Transverse colon (tissue), 4 donors: Measurements from ENCODE around the gene PIGU. TPM values are rescaled to one million over a fixed set of nuclear protein-coding genes. Genes with fewer than 3 reads are reported as not detected.

ENCODE experiments used
- DNase-seq: peaks from one replicate; pipeline ENCODE4 v3.0.0-alpha.2; 2019
- H3K27ac ChIP-seq, 4 donors: fragments of 200-600 bp; sonication (generic); 2 replicates each; pipeline ENCODE4 v1.5.1; 2016 to 2018; ENCODE audit warnings: inconsistent platforms in 4 of 4
- H3K27me3 ChIP-seq: fragments of 200-600 bp; sonication (generic); 2 replicates; pipeline ENCODE4 v1.5.1; 2017; ENCODE audit warnings: inconsistent platforms
- H3K36me3 ChIP-seq, 4 donors: fragments of 200-600 bp; sonication (generic); 2 replicates each; pipeline ENCODE4 v1.5.1; 2017 to 2019; ENCODE audit warnings: inconsistent platforms in 4 of 4
- H3K4me1 ChIP-seq, 4 donors: fragments of 200-600 bp; sonication (generic); 2 replicates each; pipeline ENCODE4 v1.5.1; 2017 to 2020; ENCODE audit warnings: inconsistent platforms in 4 of 4
- H3K4me3 ChIP-seq, 4 donors: fragments of 200-600 bp; sonication (generic); 1 replicate in 1 of 4; 2 replicates in 3 of 4; pipeline versions ENCODE4 v1.5.1 to v1.6.1; 2017 to 2019; ENCODE audit warnings: inconsistent platforms in 4 of 4
- H3K9me3 ChIP-seq, 2 donors: fragments of 200-600 bp; sonication (generic); 2 replicates each; pipeline ENCODE4 v1.5.1; 2017 to 2019; ENCODE audit warnings: inconsistent platforms in 2 of 2
- CTCF ChIP-seq, 5 experiments: fragments of 200-600 bp in 3 of 5; fragments of 450-650 bp in 2 of 5; sonication (generic) in 3 of 5; IDR thresholded peaks; 1 replicate in 2 of 5; 2 replicates in 3 of 5; pipeline ENCODE4 v1.5.1; 2016 to 2017; ENCODE audit warnings: antibody characterized with exemption in 5 of 5, inconsistent platforms in 3 of 5, mild to moderate bottlenecking in 2 of 5, moderate library complexity in 1 of 5
- EP300 ChIP-seq: sonication (generic); formaldehyde crosslinking; IDR thresholded peaks from one replicate; pipeline ENCODE4 v1.6.1; 2017; ENCODE audit warnings: antibody characterized with exemption, low read depth
- POLR2A ChIP-seq: fragments of 450-650 bp; IDR thresholded peaks from one replicate; pipeline ENCODE4 v1.6.1; 2016; ENCODE audit warnings: antibody characterized with exemption, mild to moderate bottlenecking, moderate library complexity
- POLR2AphosphoS5 ChIP-seq, 3 donors: sonication (generic); formaldehyde crosslinking; IDR thresholded peaks; one replicate each; pipeline ENCODE4 v1.6.1; 2016; ENCODE audit warnings: antibody characterized with exemption in 3 of 3
- WGBS, 2 donors: methylation state at CpG; one replicate each; pipeline ENCODE4 v1.1.5; 2018; ENCODE audit warnings: low coverage in 1 of 2; 5-methylcytosine and 5-hydroxymethylcytosine counted together
- in situ Hi-C, 4 donors: fragments of 200-750 bp; cut with MboI; loops; one replicate each; pipeline versions ENCODE4 v1.15.0 to v1.15.1; 2017; ENCODE audit warnings: low sequenced_read_pairs in 3 of 4, low pct_ligation_motif_present in 1 of 4, low pct_unique_long_range_greater_than_20kb in 1 of 4
- intact Hi-C: fragments of 100-400 bp; cut with DNase I; formaldehyde crosslinking; loops from one replicate; pipeline ENCODE4 v1.15.1; 2023; ENCODE audit warnings: low total_unique reads
- total RNA-seq, 4 donors: library from RNA; depleted of rRNA; stranded (reverse); fragments of >200 nt; gene quantifications; one replicate each; pipeline ENCODE4 v1.1.0, GENCODE V29; 2016

PIGU gene
- total RNA-seq, 4 donors from 2014 or later: 4.1 to 28.7 (median 16.8) TPM

- Histone ChIP-seq H3K36me3 (peaks cover 0 to 4% (median 0%) of the 10 kb centered on the region in 4 donors), H3K4me3 (no peak overlapping the region), H3K9me3 (no peaks in the 10 kb centered on the region), H3K27me3 (no peaks in the 10 kb centered on the region), H3K4me1 (peaks cover 12 to 35% (median 24%) of the 10 kb centered on the region in 4 donors), H3K27ac (peak overlapping the region in 1 of 4 donors; percentile 100)
- no peak for TF ChIP-seq CTCF (IDR thresholded peaks at IDR 0.05)
- peak in 1 of 3 donors; percentile 32 for TF ChIP-seq POLR2AphosphoS5 (IDR thresholded peaks at IDR 0.05)
- TF ChIP-seq POLR2A: no peak
- no peak for TF ChIP-seq EP300
- DNase-seq: no peak
- WGBS, 2 donors: 75 to 94% methylated on average over 4 to 9 of the region's 9 CpGs
- intact Hi-C loops (no loop called here), in situ Hi-C loops (loop anchor here in 3 of 4 donors (25.0 kb wide), 2 partner anchors 149 to 399 kb away; partner anchors contain the start of genes MAP1LC3A (in 2 of the 3) and AHCY (in 1 of the 3))
These were observed 34.1 kb upstream of the PIGU start for GRCh38 chr20:34710861-34711574.

GRCh38 chr20:34710568-34710839, 33.6 kb upstream of the PIGU start:
- Histone ChIP-seq H3K9me3 (no peaks in the 10 kb centered on the region), H3K36me3 (no peaks in the 10 kb centered on the region), H3K4me3 (peak overlapping the region in 2 of 4 donors; percentile 65 to 68), H3K27me3 (no peaks in the 10 kb centered on the region), H3K4me1 (peaks cover 16 to 40% (median 29%) of the 10 kb centered on the region in 4 donors), H3K27ac (peak overlapping the region in 2 of 4 donors; percentile 97 to 100)
- in situ Hi-C loops (loop anchor here in 3 of 4 donors (25.0 kb wide), 2 partner anchors 148 to 398 kb away; partner anchors contain the start of genes MAP1LC3A (in 2 of the 3) and AHCY (in 1 of the 3)), intact Hi-C loops (no loop called here)
- no peak for DNase-seq
- TF ChIP-seq CTCF (IDR thresholded peaks at IDR 0.05) (no peak), POLR2AphosphoS5 (IDR thresholded peaks at IDR 0.05) (no peak), EP300 (no peak), POLR2A (no peak)

- peaks cover 21 to 45% (median 34%) of the 10 kb centered on the region in 4 donors for H3K4me1 ChIP-seq
- H3K27ac ChIP-seq: peak overlapping the region; percentile 86 to 100 (median 92)
These were observed 33.1 kb upstream of the PIGU start for GRCh38 chr20:34709831-34710567.

More at GRCh38 chr20:34709831-34710567, 33.1 kb upstream of the PIGU start:
- no peaks in the 10 kb centered on the region for H3K9me3 ChIP-seq
- peak overlapping the region; percentile 49 to 85 (median 66) for H3K4me3 ChIP-seq
- H3K27me3 ChIP-seq: no peaks in the 10 kb centered on the region
- no peaks in the 10 kb centered on the region for H3K36me3 ChIP-seq
- in situ Hi-C loops: loop anchor here in 3 of 4 donors (25.0 kb wide), 2 partner anchors 148 to 398 kb away; partner anchors contain the start of genes MAP1LC3A (in 2 of the 3) and AHCY (in 1 of the 3)
- TF ChIP-seq CTCF (IDR thresholded peaks at IDR 0.05) (no peak), POLR2A (no peak), POLR2AphosphoS5 (IDR thresholded peaks at IDR 0.05) (peak in 1 of 3 donors; percentile 8), EP300 (no peak)
- intact Hi-C loops: no loop called here
- DNase-seq: peak; percentile 72
- WGBS, 2 donors: 9 to 11% methylated on average over 4 to 43 of the region's 61 CpGs
